ENCODE results near the gene PARN. TPM values are rescaled to one million over a fixed set of nuclear protein-coding genes. Genes with fewer than 3 reads are reported as not detected.

The PARN gene
- total RNA-seq, 1 experiment from 2014 or later, result 56.2 TPM

- Histone ChIP-seq H2BK20ac (ENCODE audit: low read depth, low read length, poor library complexity, severe bottlenecking) (no peak overlapping the region), H3K79me1 (ENCODE audit: insufficient read depth, low read depth, low read length, poor library complexity, severe bottlenecking) (no peaks in the 10 kb centered on the region), H3K9me3 (ENCODE audit: control insufficient read depth, low read depth, low read length) (no peaks in the 10 kb centered on the region), H3T11ph (ENCODE audit: low read length) (no peak overlapping the region), H2BK120ac (ENCODE audit: low read depth, low read length, poor library complexity, severe bottlenecking) (no peak overlapping the region), H3K27ac (ENCODE audit: insufficient read length, low read depth, low read length) (no peak overlapping the region), H2BK15ac (ENCODE audit: low read depth, low read length) (no peak overlapping the region), H2BK12ac (ENCODE audit: insufficient read length, low read depth, low read length) (no peak overlapping the region), H4K91ac (ENCODE audit: insufficient read length, low read depth, low read length) (no peak overlapping the region), H4K5ac (ENCODE audit: insufficient read length, low read depth, low read length) (no peak overlapping the region), H3K56ac (ENCODE audit: insufficient read length, low read depth, low read length) (no peak overlapping the region), H2AFZ (ENCODE audit: low read length) (no peak overlapping the region), H2BK5ac (ENCODE audit: insufficient read length, low read length) (no peak overlapping the region), H4K8ac (replicated peaks; ENCODE audit: insufficient read length, low read depth, low read length) (no peak overlapping the region), H3K18ac (ENCODE audit: insufficient read length, low read depth, low read length) (no peak overlapping the region), H3K4ac (ENCODE audit: low read depth, low read length) (no peak overlapping the region), H3K27me3 (ENCODE audit: insufficient read depth, low read length) (no peaks in the 10 kb centered on the region), H2AK5ac (ENCODE audit: insufficient read length, low read length) (no peak overlapping the region), H3K4me2 (ENCODE audit: insufficient read depth, insufficient read length, low read length) (no peak overlapping the region), H3K9ac (ENCODE audit: extremely low read depth, insufficient read length, low read length) (no peak overlapping the region), H4K20me1 (ENCODE audit: control insufficient read depth, insufficient read depth, insufficient read length) (no peaks in the 10 kb centered on the region), H3K23ac (ENCODE audit: insufficient read length, low read depth, low read length) (no peak overlapping the region), H3K23me2 (ENCODE audit: insufficient read length, low read depth, low read length, poor library complexity, severe bottlenecking) (no peaks in the 10 kb centered on the region), H3K4me1 (ENCODE audit: insufficient read depth, low read length) (no peaks in the 10 kb centered on the region), H3K79me2 (ENCODE audit: insufficient read depth, low read length) (no peaks in the 10 kb centered on the region), H3K14ac (ENCODE audit: insufficient read depth, low read length) (no peak overlapping the region)
- H3K27ac Mint-ChIP-seq, result no peak overlapping the region
- TF ChIP-seq CTCF (conservative IDR thresholded peaks at IDR 0.05), result no peak
- no peak for DNase-seq
- no CpG with 5 or more reads among the region's 1 CpG for WGBS (ENCODE audit: extremely low coverage, insufficient read length, low lambda C conversion rate)
- H3K4me1 Mint-ChIP-seq, result peaks cover 4 to 15% of the 10 kb centered on the region in 2 experiments; a peak in 3 of 4 replicates
- H3K9me3 Mint-ChIP-seq, result peaks cover 7 to 19% of the 10 kb centered on the region in 2 experiments
- H3K36me3 Mint-ChIP-seq (ENCODE audit: insufficient read depth in 1 of 3, low read depth in 3 of 3), result peaks cover 24 to 31% (median 30%) of the 10 kb centered on the region in 3 experiments
- H3K4me3 Mint-ChIP-seq, result no peak overlapping the region
- no peaks in the 10 kb centered on the region for H3K27me3 Mint-ChIP-seq (ENCODE audit: low read depth)
Observed at GRCh38 chr16:14476183-14476582, 153.9 kb downstream of the PARN start.
